HepG2 (cell line): Measurements from ENCODE around the gene TOMM22. TPM values are rescaled to one million over a fixed set of nuclear protein-coding genes. Genes with fewer than 3 reads are reported as not detected.

Source experiments
- ATF6 ChIP-seq: sonication (generic); formaldehyde crosslinking; conservative IDR thresholded peaks from 2 replicates; pipeline ENCODE4 v1.4.0; 2020; ENCODE audit warnings: missing genetic modification reagents
- CREBL2 ChIP-seq: sonication (generic); formaldehyde crosslinking; IDR thresholded peaks from 2 replicates; pipeline ENCODE4 v1.8.1; 2023; ENCODE audit warnings: missing genetic modification reagents, mild to moderate bottlenecking, borderline replicate concordance
- DBP ChIP-seq: sonication (generic); formaldehyde crosslinking; IDR thresholded peaks from 2 replicates; pipeline ENCODE4 v1.4.0; 2020; ENCODE audit warnings: missing genetic modification reagents; ENCODE audit errors: not compliant biosample characterization
- DDIT3 ChIP-seq: sonication (generic); formaldehyde crosslinking; IDR thresholded peaks from 2 replicates; pipeline ENCODE4 v1.4.0; 2020; ENCODE audit warnings: mild to moderate bottlenecking, missing genetic modification reagents
- DMAP1 ChIP-seq: IDR thresholded peaks from 2 replicates; pipeline ENCODE4 v1.6.1; 2016
- ETV5 ChIP-seq: IDR thresholded peaks from 2 replicates; pipeline ENCODE4 v1.6.1; 2018; ENCODE audit warnings: missing biosample characterization, missing genetic modification reagents, inconsistent platforms, borderline replicate concordance
- HNF4G ChIP-seq, 2 experiments: sonication (generic) in 1 of 2; formaldehyde crosslinking in 1 of 2; IDR thresholded peaks; 2 replicates each; pipeline versions ENCODE4 v1.4.0 to v1.6.1; 2011 to 2020; ENCODE audit warnings: borderline replicate concordance in 2 of 2, low read depth in 2 of 2, mild to moderate bottlenecking in 2 of 2, low read length in 1 of 2, missing genetic modification reagents in 1 of 2, moderate library complexity in 1 of 2
- JUNB ChIP-seq: sonication (generic); formaldehyde crosslinking; IDR thresholded peaks from 2 replicates; pipeline ENCODE4 v1.8.0; 2022; ENCODE audit warnings: missing genetic modification reagents, mild to moderate bottlenecking, borderline replicate concordance
- KLF16 ChIP-seq, 2 experiments: sonication (generic) in 1 of 2; formaldehyde crosslinking in 1 of 2; IDR thresholded peaks; 2 replicates each; pipeline versions ENCODE4 v1.6.1 to v1.8.0; 2016 to 2023; ENCODE audit warnings: missing genetic modification reagents in 2 of 2, missing compliant biosample characterization in 1 of 2
- MATR3 ChIP-seq: sonication (generic); formaldehyde crosslinking; IDR thresholded peaks from 2 replicates; pipeline ENCODE4 v1.4.0; 2020; ENCODE audit warnings: missing genetic modification reagents
- MXI1 ChIP-seq: IDR thresholded peaks from 3 replicates; pipeline ENCODE4 v1.6.1; 2012; ENCODE audit warnings: low read depth, low read length, inconsistent platforms, borderline replicate concordance
- NCOA5 ChIP-seq: sonication (generic); formaldehyde crosslinking; IDR thresholded peaks from 2 replicates; pipeline ENCODE4 v1.4.0; 2020; ENCODE audit warnings: missing genetic modification reagents
- POLR2A ChIP-seq, 2 experiments: IDR thresholded peaks; 2 replicates each; pipeline ENCODE4 v1.6.1; 2011; ENCODE audit warnings: low read depth in 2 of 2, low read length in 2 of 2, mild to moderate bottlenecking in 1 of 2, moderate library complexity in 1 of 2; ENCODE audit not compliant: insufficient read depth in 1 of 2
- SALL2 ChIP-seq: sonication (generic); formaldehyde crosslinking; IDR thresholded peaks from 2 replicates; pipeline ENCODE4 v1.8.1; 2023; ENCODE audit warnings: mild to moderate bottlenecking, missing genetic modification reagents, inconsistent platforms
- STAT6 ChIP-seq: sonication (generic); formaldehyde crosslinking; IDR thresholded peaks from 2 replicates; pipeline ENCODE4 v1.4.0; 2020; ENCODE audit warnings: missing genetic modification reagents, mild to moderate bottlenecking, borderline replicate concordance
- YEATS4 ChIP-seq: sonication (generic); formaldehyde crosslinking; IDR thresholded peaks from 2 replicates; pipeline ENCODE4 v1.4.0; 2020; ENCODE audit warnings: missing genetic modification reagents, borderline replicate concordance
- ZNF335 ChIP-seq: sonication (generic); formaldehyde crosslinking; IDR thresholded peaks from 2 replicates; pipeline ENCODE4 v1.4.0; 2020; ENCODE audit warnings: missing genetic modification reagents
- ZNF367 ChIP-seq: sonication (generic); formaldehyde crosslinking; IDR thresholded peaks from 2 replicates; pipeline ENCODE4 v1.4.0; 2020; ENCODE audit warnings: missing genetic modification reagents, borderline replicate concordance
- ZNF414 ChIP-seq: sonication (generic); formaldehyde crosslinking; IDR thresholded peaks from 2 replicates; pipeline ENCODE4 v1.5.0; 2020; ENCODE audit warnings: missing genetic modification reagents
- ZNF570 ChIP-seq: sonication (generic); formaldehyde crosslinking; IDR thresholded peaks from 2 replicates; pipeline ENCODE4 v1.4.0; 2020; ENCODE audit warnings: mild to moderate bottlenecking, missing genetic modification reagents, borderline replicate concordance
- polyA plus RNA-seq, 8 experiments: library from polyadenylated mRNA; depleted of rRNA in 3 of 8; stranded (reverse) in 7 of 8; unstranded in 1 of 8; fragments of >200 nt; fragmentation: Illumina TruSeq in 4 of 8; extraction: Trizol in 4 of 8; gene quantifications; 2 replicates each; pipeline versions ENCODE4 v1.2.1 to v1.2.3, GENCODE V29; 2011 to 2016; ENCODE audit warnings: low read depth in 4 of 8, missing spikeins in 1 of 8, mixed read lengths in 1 of 8; ENCODE audit not compliant: insufficient read depth in 1 of 8
- total RNA-seq, 5 experiments: library from RNA; depleted of rRNA; stranded (reverse); fragments of >200 nt; fragmentation: Illumina TruSeq; extraction: Trizol; gene quantifications; 2 replicates each; pipeline ENCODE4 v1.2.3, GENCODE V29; 2016; ENCODE audit warnings: low read depth in 1 of 5

Gene TOMM22
- total and polyA plus RNA-seq, 2 of the 13 experiments (the other 11 are each of a cell fraction or from before 2014, with no cell fraction given) = 46.9 to 118 TPM

DNA sequence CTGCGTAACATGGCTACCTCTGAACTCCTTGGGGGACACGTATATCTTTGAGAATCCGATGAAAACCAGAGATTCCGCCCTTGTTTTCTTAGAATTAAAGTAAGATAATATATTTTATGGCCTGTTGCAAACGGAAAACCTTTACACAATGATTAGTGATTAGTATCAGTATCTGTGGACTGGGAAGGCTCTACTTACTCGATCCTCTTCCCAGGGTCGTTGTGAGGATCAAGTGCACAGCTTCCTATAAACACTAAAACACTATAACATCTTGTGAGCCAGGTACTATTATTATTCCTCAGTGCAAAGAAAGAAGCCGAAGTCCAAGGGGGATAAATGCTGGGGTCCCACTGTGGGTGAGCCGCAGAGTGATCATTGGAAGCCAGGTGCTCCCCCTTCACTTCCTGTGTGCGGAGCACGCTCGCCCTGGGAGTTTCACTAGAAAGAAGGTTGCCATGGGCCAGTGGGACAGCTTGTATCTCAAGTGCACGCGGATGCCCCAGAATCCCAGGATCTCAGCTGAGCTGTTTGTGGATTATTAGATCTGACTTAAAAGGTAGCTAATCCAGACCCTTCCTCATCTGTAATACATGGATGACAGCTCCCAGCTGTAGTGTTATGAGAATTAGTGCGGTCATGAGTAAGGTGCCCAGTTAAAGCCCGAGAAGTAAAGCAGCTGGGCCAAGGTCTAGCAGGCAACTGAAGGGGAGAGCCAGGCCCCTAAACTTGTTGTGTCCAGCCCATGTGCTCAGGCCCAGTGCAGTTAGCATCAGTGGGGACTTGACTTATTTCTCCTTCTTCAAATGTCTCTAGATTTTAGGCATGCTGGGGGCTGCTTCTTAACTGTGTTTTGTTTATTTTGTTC lies 24.5 kb upstream of the TOMM22 start (continued):
- TF ChIP-seq STAT6 (CRISPR knock-in tag) = no peak
- no peak for TF ChIP-seq ZNF335 (CRISPR knock-in tag)
- TF ChIP-seq DMAP1 (CRISPR knock-in tag) = no peak
- TF ChIP-seq JUNB (CRISPR knock-in tag) = no peak
- TF ChIP-seq CREBL2 (CRISPR knock-in tag) = no peak
- TF ChIP-seq DBP (CRISPR knock-in tag) = no peak
- TF ChIP-seq SALL2 (CRISPR knock-in tag) = no peak
- no peak for TF ChIP-seq KLF16 (CRISPR knock-in tag; IDR thresholded peaks at IDR 0.05)
- no peak for TF ChIP-seq HNF4G (IDR thresholded peaks at IDR 0.05; ENCODE audit: borderline replicate concordance, low read depth, low read length)
- no peak for TF ChIP-seq HNF4G (CRISPR knock-in tag; IDR thresholded peaks at IDR 0.05; ENCODE audit: borderline replicate concordance, low read depth)
- no peak for TF ChIP-seq ZNF570 (CRISPR knock-in tag)
- no peak for TF ChIP-seq ATF6 (CRISPR knock-in tag)
- no peak for TF ChIP-seq ZNF367 (CRISPR knock-in tag)
- TF ChIP-seq ZNF414 (CRISPR knock-in tag) = no peak
- TF ChIP-seq ETV5 (CRISPR knock-in tag) = peak; percentile 46; the same call in 1 of the 2 replicates
- 0 out of 2 replicates have a peak, but pooled peaks have one; percentile 53 for TF ChIP-seq YEATS4
- TF ChIP-seq DDIT3 (CRISPR knock-in tag) = no peak
- TF ChIP-seq POLR2A (IDR thresholded peaks at IDR 0.05; ENCODE audit: insufficient read depth in 1 of 2, low read depth in 2 of 2, low read length in 2 of 2) = 0 out of 4 replicates have a peak, but pooled peaks of 1 of the 2 experiments have one; percentile 23
- no peak for TF ChIP-seq MATR3 (CRISPR knock-in tag)
- no peak for TF ChIP-seq MXI1
- no peak for TF ChIP-seq NCOA5 (CRISPR knock-in tag)
